Right hindlimb (tissue), 1 donor: Measurements from ENCODE around the gene PCSK9.

Source experiments
- DNase-seq: peaks from one replicate; pipeline ENCODE4 v3.0.0-alpha.2; 2018

The PCSK9 gene

DNA sequence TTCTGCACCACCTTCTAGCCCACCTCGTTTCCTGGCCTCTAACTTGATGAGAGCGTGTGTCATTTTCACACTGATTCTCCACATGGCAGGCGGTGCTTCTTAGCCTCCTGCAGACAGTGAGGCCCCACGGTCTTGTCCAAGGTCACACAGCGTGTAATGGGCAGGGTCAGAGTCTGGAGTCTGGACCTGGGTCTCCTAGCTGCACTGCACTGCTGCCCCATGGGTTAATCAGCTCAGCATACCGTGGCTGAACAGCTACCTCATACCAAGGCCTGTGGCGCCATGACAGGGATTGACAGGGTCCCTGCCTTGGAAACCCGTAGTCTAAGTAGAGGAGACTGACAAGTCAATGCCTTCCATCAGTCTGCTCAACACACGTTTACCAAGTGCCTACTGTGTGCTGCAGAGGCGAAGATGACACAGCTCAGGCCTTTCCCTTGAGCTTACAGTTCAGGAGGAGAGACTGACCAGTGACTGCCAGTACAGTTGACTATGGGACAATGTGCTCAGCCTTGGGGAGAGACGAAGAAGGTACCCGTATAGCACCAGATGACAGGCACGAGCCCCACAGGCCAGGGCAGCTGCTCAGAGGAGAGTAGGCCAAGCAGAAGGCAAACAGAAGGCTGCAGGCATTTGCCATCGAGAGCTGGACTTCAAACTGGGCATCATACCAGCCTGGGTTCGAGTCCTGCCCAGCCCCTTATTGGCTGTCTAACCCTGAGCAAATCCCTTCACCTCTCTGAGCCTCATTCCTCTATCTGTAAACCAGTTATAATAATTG lies 5.5 kb downstream of the PCSK9 start:
- no peak for DNase-seq

DNA sequence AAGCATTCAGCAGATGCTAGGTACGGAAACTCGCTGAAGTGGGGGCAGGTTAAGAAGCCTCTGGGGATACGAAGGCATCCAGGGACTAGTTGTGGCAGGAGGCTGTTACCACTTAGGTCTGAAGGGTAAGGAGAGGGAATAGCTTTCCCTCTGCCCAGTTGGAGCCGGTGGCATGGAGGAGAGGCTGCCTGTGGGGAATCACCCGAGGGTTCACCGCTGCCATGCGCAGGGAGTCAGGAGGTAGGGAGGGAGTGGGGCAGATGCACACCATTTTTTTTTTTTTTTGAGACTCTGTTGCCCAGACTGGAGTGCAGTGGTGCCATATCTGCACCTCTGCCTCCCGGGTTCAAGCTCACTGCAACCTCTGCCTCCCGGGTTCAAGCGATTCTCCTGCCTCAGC lies 6.1 kb downstream of the PCSK9 start:
- no peak for DNase-seq

DNA sequence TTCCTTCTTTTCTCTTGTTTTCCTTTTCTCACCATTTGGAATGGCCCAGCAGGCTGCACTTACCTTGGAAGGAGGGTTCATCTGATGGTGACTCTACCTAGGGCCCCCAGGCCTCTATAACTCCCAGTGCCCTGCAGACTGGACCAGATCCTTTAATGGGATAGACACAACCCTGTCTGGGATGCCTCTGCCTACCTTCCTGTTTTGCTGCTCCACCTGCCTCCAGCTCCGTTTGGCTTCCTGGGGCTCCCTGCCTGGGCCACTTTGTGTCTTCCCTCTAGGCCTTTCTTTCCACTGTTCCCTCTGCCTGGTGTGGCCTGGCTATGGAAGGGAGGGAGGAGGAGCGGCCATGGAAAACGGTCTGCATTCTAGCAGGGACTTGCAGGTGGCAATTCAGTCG lies 7.5 kb downstream of the PCSK9 start:
- no peak for DNase-seq

DNA sequence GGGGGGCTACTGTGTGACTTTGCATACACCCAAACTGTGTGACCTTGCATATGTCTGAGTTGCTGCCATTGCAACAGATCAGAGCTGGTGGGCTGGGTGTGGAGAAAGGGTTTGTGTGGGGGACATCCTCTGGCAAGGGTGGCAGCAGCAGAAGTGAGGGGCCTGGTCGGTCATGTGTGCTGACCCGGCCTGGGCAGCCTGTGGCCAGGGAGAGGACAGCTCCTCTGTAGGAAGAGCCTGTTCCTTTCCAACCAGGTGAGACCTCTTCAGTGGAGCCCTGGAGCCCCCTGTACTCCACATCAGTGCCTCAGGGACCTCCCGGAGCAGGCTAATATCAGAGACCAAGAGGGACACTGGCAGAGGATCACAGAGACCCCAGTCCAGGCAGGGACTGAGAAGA lies 8.3 kb downstream of the PCSK9 start:
- DNase-seq = peak; percentile 9

DNA sequence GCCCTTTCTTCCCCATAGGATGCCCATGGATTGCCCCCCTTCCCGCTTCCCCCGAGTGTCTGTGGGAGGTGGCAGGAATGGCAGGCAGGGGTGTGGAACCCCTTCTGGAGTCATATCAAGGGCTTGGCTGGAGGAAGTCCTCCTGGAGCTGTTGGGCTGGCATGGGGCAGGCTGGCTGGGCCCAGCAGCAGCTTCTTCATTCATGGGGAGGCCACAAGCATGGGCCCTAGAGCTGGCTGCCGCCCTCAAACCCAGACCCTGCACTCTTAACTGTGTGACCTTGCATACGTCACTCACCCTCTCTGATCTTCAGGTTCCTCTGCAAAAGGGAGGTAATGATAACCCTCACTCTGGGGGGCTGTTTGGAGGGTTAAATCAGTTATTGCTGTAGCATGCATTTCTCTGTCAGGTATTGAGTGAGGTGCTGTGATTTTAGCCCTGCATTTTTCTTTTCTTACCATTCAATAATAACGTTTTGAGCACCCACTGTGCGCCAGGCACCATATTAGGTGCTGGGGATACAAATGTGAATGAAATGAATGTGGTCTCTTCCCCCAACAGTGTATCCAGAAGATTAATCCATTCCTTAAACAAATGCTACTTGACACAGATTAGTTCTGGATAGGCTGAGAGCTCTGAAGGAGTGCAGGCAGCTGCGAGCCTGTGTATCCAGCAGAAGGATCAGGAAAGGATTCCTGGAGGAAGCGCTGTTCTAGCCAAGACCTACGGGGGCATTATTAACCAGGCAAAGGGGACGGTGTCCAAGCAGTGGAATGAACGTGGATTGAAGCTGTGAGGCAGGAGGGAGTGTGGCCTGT lies 9.3 kb downstream of the PCSK9 start:
- no peak for DNase-seq

DNA sequence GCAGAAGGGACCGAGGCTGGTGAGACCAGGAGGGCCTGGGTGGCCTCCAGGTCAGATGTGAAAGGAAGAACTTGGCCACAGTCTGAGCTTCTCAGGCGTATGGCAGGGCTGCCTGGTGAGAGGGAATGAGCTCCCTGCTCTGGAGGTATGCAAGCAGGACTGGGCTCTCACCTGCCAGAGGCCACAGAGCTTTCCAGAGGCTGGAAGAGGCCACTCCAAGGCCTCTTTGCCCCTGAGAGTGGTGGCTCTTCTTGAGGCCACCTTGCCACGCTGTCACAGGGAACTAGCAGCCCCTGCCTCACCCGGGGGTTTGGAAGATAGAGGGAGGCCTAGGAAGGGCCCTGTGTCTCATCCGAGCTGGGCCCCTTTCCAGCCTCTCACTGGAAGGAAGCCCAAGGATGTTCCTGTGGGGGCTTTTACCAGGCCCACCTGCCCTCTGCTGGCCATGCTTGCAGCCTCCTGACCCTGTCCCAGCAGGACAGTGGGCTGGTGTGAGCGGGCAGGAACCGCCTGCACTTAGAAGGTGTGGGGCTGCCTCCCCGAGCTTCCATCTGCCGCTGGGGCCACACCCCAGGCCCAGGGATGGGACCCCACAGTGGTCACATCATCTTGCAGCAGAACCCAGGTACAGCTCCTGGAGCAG lies 10.0 kb downstream of the PCSK9 start:
- no peak for DNase-seq

DNA sequence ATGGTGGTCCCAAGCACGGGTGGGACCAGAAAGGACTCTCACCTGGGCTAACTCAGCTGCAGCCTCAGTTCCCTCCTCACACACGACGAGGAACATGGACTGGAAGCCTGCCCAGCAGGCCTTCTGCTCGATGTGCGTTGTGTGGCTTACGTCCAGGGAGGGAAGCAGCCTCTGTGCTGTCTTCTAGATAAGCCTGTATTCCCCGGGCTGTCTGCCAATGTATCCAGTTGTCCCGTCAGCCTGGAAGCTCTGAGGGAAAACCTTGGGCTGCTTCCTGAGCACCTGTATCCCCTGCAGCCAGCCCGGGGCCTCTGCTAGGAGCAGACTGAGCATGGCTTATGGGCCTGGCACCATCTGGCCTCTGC lies 10.5 kb downstream of the PCSK9 start:
- DNase-seq = peak; percentile 63

DNA sequence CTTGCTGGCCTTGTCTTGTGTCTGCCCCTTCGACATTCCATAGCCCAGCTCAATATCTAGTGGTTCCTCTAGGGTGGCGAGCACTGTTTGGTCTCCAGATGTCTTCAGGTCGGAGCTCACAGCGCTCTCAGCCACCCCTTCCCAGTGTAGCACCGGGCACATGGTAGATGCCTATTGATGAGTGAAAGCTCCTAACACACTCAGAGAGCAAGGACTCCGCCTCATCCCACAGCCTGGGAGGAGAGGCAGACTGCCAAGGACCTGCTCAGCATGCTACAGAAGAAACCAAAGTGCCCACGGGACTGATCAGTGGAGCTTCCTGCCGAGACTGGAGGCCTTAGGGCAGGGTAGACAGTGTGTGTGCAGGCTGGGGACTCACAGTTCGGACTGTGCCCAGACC lies 10.9 kb downstream of the PCSK9 start:
- no peak for DNase-seq

DNA sequence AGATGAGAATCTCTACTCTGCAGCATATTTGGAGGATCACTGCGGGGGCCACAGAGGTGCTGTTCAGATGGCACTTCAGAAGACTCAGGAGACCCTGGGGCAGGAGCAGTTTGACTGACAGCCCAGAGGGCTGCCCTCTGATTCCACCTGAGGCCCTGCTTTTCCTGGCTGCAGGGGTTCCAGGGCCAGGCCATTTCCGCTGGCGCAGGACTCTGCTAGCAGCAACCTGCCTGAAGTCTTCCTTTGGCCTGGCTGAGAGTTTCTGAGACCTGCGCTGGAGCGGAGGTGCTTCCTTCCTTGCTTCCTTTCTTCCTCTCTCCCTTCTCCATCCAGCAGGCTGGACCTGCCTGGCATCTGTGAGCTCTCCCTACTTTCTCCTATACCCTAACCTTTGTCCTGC lies 11.8 kb downstream of the PCSK9 start:
- DNase-seq = no peak

DNA sequence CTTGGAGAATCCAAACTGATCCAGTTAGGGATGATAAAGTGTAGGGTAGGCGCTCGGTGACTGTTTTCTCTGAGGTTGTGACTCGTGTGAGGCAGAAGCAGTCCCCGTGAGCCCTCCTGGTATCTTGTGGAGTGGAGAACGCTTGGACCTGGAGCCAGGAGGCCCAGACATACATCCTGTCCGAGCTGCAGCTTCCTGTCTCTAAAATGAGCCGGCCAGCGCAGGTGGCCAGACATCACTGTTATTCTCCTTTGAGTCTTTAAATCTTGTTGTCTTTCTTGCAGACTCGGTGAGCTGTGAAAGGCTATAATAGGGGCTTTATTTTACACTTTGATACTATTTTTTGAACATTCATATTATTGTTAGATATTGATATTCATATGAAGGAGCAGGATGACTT lies 12.3 kb downstream of the PCSK9 start:
- no peak for DNase-seq

DNA sequence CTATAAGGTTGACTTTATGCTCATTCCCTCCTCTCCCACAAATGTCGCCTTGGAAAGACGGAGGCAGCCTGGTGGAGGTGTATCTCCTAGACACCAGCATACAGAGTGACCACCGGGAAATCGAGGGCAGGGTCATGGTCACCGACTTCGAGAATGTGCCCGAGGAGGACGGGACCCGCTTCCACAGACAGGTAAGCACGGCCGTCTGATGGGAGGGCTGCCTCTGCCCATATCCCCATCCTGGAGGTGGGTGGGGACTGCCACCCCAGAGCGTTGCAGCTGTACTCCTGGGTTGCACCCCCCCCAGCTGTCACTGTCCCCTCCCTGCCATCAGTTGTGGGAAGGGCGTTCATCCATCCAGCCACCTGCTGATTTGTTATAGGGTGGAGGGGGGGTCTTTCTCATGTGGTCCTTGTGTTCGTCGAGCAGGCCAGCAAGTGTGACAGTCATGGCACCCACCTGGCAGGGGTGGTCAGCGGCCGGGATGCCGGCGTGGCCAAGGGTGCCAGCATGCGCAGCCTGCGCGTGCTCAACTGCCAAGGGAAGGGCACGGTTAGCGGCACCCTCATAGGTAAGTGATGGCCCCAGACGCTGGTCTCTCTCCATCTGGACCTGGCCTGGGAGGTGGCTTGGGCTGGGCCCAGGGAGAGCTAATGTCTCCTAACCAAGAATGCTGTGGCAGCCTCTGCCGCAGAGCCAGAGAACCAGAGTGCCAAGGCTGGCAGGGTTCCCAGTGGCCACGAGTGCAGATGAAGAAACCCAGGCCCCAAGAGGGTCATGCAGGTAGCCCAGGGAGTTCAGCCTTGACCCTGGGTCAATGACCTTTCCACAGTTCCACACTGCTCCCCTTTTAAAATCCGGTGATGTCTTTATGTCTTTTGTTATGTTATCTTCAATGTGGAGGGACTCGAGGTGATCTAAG lies 13.1 kb downstream of the PCSK9 start:
- DNase-seq = no peak

DNA sequence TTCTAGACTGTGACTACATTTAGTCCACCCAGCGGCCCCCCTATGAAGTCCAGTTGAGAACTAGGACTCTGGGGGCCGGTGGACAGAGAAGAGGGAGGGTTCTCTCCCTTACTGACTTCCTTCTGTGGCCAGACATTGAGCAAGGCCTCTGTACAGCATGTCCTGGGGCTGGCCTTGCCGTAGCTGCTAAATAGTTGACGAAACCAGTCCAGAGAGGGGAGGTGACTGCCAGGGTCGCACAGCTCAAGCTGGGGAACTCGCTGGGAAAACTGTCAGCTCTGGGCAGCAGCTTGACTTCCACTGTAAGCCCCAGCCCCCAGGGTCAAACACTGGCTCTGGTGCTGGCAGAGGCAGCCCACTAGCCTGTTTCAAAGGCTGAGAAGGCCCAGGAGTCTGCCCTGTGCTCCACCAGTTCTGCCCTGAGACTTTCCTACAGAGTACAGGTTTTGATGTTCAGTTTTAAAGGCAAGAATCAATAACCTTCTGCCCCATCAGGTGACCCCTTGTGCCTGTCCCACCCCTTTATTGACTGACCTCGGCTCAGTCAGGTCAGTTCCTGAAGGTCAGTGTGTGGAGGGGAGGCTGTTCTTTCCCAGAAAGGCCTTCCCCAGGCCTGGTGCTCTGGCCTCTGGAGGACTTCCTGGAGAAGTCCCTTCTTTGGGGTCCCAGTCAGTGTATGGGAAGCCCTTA lies 14.1 kb downstream of the PCSK9 start:
- DNase-seq = no peak

DNA sequence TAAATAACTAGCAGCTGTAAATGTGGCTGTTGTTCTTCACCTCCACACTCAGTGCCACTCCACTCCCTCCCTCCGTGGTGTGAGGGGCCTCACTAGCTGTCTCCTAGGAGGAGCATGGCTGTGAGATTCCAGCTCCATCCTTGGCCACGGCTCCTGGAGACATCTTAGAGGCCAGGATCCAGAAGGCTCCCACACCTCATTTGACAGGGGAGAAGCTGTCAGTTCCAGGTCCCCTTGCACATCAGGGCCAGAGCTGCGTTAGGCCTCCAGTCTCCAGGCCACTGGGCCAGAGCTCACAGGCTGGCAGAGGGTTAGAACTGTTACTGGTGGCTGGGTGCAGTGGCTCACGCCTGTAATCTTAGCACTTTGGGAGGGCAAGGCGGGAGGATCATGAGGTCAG lies 15.0 kb downstream of the PCSK9 start:
- DNase-seq = no peak

DNA sequence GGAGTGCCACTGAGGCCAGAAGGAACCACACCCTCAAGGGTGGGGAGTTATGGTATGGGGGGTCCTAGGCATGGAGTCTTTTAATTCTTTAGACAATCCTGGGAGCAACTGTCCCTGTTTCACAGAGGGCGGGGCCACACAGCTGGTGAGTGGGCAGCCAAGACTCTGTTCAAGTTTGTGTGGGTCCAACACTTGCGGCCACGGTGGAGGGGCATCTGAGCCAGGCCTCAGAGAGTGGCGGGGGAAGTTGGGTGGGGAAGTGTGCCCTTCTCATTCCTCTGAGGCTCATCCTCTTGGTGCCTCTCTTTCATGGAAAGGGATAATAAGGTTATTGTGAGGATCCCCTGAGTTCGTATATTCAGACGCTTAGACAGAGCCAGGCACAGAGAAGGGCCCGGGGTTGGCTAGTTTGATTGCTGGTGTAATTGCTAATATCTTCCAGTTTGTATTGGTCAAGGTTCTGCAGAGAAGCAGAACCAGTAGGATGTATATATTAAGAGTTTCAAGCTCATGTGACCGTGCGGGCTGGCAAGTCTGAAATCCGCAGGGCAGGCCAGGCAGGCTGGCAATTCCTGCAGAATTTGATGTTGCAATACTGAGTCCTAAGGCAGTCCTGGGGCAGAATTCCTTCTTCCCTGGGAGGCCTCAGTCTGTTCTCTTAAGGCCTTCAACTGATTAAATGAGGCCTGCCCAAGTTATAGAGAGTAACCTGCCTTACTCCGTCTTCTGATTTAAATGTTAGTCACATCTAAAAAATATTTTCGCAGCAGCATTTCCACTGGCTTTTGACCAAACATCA lies 15.9 kb downstream of the PCSK9 start:
- DNase-seq = no peak

DNA sequence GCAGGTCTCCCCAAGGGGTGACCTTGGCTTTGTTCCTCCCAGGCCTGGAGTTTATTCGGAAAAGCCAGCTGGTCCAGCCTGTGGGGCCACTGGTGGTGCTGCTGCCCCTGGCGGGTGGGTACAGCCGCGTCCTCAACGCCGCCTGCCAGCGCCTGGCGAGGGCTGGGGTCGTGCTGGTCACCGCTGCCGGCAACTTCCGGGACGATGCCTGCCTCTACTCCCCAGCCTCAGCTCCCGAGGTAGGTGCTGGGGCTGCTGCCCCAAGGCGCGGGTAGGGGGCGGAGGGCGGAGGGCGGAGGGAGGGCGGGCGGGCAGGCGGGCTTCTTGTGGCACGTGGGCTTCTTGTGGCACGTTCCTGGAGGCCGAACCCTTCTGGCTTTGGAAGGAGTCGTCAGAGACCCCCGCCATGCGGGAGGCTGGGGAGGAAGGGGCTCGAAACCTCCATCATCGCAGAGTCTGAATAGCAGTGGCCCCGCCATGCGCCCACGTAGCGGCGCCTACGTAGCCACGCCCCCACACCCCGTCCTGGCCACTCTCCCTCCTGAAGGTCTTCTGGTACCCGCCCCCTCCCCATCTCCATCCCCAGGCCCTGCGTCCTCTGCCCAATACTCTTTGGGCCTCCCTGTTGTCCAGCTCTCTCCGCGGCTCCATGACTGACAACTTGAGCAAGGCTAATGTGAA lies 16.7 kb downstream of the PCSK9 start:
- no peak for DNase-seq

DNA sequence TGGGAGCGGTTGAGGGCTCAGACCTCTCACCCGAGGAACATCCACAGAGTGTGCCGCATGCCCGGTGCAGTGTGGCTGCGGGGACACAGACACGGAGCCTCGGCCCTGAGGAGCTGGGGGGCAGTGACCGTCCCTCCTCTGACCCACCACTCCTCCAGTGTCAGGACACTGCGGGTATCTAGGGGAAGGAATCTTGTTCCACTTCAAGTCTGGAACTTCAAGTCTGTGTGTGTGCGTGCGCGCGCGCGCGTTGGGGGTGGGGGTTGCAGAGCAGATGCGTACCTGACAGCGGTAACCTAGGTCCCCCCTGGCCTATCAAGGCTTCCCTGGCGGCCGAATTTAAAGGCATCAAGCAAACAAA lies 17.3 kb downstream of the PCSK9 start:
- no peak for DNase-seq

DNA sequence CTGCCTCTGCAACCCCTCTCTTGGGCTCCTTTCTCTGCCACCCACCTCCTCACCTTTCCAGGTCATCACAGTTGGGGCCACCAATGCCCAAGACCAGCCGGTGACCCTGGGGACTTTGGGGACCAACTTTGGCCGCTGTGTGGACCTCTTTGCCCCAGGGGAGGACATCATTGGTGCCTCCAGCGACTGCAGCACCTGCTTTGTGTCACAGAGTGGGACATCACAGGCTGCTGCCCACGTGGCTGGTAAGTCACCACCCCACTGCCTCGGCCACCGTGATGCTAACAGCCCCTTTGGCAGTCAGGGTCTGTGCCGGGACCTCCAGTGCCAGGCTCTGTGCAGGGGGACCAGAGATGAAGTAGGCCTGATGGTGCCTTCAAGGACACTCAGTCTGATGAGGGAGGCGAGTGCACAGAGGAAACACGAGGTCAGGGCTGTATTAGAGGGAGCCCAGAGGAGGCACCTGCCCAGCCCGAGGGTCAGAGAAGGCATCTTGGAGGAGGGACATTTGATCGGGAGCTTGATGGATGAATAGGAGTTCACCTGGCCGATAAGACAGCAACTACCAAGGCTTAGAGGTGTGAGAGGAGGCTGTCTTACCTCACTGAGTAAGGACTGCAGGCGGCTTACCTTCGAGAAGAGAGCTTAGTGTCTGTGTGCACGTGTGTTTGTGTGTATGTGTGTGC lies 18.1 kb downstream of the PCSK9 start:
- DNase-seq = no peak

DNA sequence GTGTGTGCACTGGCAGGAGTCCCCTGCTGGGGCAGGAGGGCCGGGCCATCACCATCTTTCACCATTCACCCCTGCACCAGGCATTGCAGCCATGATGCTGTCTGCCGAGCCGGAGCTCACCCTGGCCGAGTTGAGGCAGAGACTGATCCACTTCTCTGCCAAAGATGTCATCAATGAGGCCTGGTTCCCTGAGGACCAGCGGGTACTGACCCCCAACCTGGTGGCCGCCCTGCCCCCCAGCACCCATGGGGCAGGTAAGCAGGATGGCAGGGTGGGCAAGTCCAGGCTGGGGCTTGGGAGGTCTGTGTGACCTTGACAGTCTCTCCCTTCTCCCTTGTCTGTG lies 18.6 kb downstream of the PCSK9 start:
- no peak for DNase-seq

DNA sequence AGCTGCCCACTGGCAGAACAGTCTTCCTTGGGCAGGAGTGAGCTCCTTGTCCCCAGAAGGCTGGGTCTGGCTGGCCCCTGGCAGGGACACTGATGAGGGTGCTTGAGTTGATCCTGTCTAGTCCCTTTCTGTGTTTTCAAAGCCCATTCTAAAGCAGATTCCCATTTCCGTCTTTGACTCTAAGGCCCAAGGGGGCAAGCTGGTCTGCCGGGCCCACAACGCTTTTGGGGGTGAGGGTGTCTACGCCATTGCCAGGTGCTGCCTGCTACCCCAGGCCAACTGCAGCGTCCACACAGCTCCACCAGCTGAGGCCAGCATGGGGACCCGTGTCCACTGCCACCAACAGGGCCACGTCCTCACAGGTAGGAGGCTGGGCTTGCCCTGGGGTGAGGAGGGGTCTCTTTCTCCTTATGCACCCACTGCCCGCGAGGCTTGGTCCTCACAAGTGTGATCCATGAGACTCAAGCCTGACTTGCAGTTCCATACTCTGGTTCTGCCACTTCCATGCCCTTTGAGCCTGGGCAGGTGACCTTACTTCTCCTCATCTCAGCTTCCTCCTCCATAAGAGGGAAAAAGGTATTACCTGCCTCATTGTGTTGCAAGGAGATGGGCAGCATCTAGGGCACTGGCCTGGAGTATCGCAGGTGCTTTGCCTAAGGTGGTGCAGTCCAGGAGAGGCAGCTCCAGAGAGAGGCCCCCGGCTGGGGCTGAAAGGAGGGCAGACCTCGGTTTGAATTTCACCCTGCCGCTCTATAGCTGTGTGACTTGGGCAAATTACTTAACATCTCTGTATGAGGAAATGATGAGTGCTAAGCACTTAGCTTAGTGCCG lies 20.2 kb downstream of the PCSK9 start:
- DNase-seq = no peak
